Heart left ventricle (tissue), 13 donors: ENCODE measurements around the gene ROR1.

ENCODE experiments used
- CTCF ChIP-seq, 12 donors: fragments of 200-600 bp; sonication (generic) in 4 of 12; IDR thresholded peaks; one replicate each; pipeline versions ENCODE4 v1.5.0 to v1.8.0; 2018 to 2022; ENCODE audit warnings: antibody characterized with exemption in 12 of 12, mild to moderate bottlenecking in 5 of 12
- POLR2A ChIP-seq, 2 donors: fragments of 450-650 bp; IDR thresholded peaks; one replicate each; pipeline ENCODE4 v1.6.1; 2017; ENCODE audit warnings: antibody characterized with exemption in 2 of 2, mild to moderate bottlenecking in 2 of 2, moderate library complexity in 2 of 2
- donor health status: ischemic (EF 13 %, LVEDD 7.1; RV severe dilation, severe dysfunction).
- donor health status: DM: no; HTN: yes; CAD: no.
- donor health status: DM: no; HTN: no; CAD: no.
- donor health status: ischemic (EF 25% LVEDD 6.9; RV normal size, moderate dysfunction).
- donor health status: ischemic (EF 25% LVEDD 5.7; RV mildly dilated, moderate dysfunction).
- donor health status: ischemic (EF 35%, LVEDD 5.7; RV mildly dilated, moderate dysfunction).
- donor health status: nonischemic (EF 11% LVEDD 7.7; RV severe dilation, severe dysfunction).
- donor health status: DM: yes; HTN: yes; CAD: no.
- donor health status: PGD.
- donor health status: ischemic (EF 29% LVEDD 5.4; RV normal size, mild dysfunction).
- donor health status: nonischemic (EF 23%, LVEDD 6.1; RV moderate dilation, normal function).

GRCh38 chr1:63891060-63891690 lies 117.4 kb downstream of the ROR1 start:
- TF ChIP-seq CTCF (IDR thresholded peaks at IDR 0.05): no peak
- no peak for TF ChIP-seq POLR2A (IDR thresholded peaks at IDR 0.05)
